ENCODE results near the gene REC8.

Gene REC8

DNA sequence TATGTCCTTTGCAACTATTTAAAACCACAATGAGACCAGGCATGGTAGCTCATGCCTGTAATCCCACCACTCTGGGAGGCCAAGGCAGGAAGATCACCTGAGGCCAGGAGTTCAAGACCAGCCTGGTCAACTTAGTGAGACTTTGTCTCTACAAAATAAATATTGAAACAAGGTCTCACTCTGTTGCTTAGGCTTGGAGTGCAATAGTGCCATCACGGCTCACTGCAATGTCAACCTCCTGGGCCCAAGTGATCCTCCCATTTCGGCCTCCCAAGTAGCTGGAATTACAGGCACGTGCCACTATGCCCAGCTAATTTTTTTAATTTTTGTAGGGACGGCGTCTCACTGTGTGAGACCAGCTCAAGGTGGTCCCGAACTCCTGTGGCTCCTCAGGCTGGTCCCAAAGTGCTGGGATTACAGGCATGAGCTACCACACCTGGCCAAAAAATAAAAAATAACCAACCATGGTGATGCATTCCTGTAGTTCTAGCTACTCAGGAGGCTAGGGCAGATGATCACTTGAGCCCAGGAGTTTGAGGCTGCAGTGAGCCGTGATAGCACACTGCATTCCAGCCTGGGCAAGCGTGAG, 42.4 kb upstream of the REC8 start:
- Histone ChIP-seq H3K4me3 (ENCODE audit: low read depth in 1 of 2, low read length in 2 of 2) (no peak overlapping the region), H3K4me2 (ENCODE audit: insufficient read depth, low read length) (no peak overlapping the region), H3K27me3 (ENCODE audit: insufficient read depth, low read length, poor library complexity) (no peaks in the 10 kb centered on the region), H3K36me3 (ENCODE audit: insufficient read depth, low read length) (no peaks in the 10 kb centered on the region), H3K9ac (ENCODE audit: low read depth, low read length) (no peak overlapping the region), H2AFZ (ENCODE audit: low read depth, low read length) (no peak overlapping the region), H3K79me2 (ENCODE audit: insufficient read depth, low read length) (no peaks in the 10 kb centered on the region), H3K4me1 (ENCODE audit: insufficient read depth, low read length) (no peaks in the 10 kb centered on the region), H3K27ac (ENCODE audit: low read length) (no peak overlapping the region), H3K9me3 (ENCODE audit: insufficient read depth, low read length, severe bottlenecking) (no peaks in the 10 kb centered on the region), H4K20me1 (ENCODE audit: insufficient read depth, low read length) (no peaks in the 10 kb centered on the region)
- no peak for DNase-seq
- ATAC-seq (ENCODE audit: insufficient read depth, low read depth), result no peak
- TF ChIP-seq EZH2 (IDR thresholded peaks at IDR 0.05; ENCODE audit: borderline replicate concordance, low read depth, low read length, severe bottlenecking), result no peak
- TF ChIP-seq, protein P1, sequence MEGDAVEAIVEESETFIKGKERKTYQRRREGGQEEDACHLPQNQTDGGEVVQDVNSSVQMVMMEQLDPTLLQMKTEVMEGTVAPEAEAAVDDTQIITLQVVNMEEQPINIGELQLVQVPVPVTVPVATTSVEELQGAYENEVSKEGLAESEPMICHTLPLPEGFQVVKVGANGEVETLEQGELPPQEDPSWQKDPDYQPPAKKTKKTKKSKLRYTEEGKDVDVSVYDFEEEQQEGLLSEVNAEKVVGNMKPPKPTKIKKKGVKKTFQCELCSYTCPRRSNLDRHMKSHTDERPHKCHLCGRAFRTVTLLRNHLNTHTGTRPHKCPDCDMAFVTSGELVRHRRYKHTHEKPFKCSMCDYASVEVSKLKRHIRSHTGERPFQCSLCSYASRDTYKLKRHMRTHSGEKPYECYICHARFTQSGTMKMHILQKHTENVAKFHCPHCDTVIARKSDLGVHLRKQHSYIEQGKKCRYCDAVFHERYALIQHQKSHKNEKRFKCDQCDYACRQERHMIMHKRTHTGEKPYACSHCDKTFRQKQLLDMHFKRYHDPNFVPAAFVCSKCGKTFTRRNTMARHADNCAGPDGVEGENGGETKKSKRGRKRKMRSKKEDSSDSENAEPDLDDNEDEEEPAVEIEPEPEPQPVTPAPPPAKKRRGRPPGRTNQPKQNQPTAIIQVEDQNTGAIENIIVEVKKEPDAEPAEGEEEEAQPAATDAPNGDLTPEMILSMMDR (IDR thresholded peaks at IDR 0.05; ENCODE audit: borderline replicate concordance, extremely low read depth, low read length, poor library complexity, severe bottlenecking), result no peak

DNA sequence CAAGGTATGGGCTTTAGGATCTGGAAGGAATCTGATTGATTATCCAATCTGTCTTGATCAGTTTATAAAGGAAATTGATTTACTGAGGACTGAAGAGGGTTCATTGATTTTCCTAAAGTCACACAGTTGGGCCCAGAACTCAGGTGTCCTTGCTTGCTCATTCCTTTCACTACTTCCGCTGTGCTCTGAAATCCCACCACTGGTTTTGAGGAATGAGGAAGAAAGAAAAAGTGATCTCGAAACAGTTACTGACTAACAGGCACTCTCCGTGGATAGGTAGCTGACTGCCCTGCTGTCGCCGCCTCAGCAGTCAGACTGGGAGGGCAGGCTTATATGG, 41.5 kb upstream of the REC8 start, which contains the start of gene FITM1:
FITM1 (plus strand) TSS at position 280 of the 337 bp plus-strand sequence. CDS start 905 bp downstream, outside the sequence.
- H3K27ac ChIP-seq (ENCODE audit: low read length), result no peak within 1 kb of the TSS
- no peak within 1 kb of the TSS for H3K4me3 ChIP-seq (ENCODE audit: low read depth in 1 of 2, low read length in 2 of 2)
- ATAC-seq (ENCODE audit: insufficient read depth, low read depth) (no peak), DNase-seq (no peak)
- H2AFZ ChIP-seq (ENCODE audit: low read depth, low read length), result no peak within 1 kb of the TSS
- no peaks in the 10 kb centered on the region for H3K9me3 ChIP-seq (ENCODE audit: insufficient read depth, low read length, severe bottlenecking)
- H3K9ac ChIP-seq (ENCODE audit: low read depth, low read length), result no peak within 1 kb of the TSS
- no peaks in the 10 kb centered on the region for H4K20me1 ChIP-seq (ENCODE audit: insufficient read depth, low read length)
- no peak within 1 kb of the TSS for H3K4me2 ChIP-seq (ENCODE audit: insufficient read depth, low read length)
- H3K27me3 ChIP-seq (ENCODE audit: insufficient read depth, low read length, poor library complexity), result no peaks in the 10 kb centered on the region
- no peaks in the 10 kb centered on the region for H3K36me3 ChIP-seq (ENCODE audit: insufficient read depth, low read length)
- H3K79me2 ChIP-seq (ENCODE audit: insufficient read depth, low read length), result no peaks in the 10 kb centered on the region
- TF ChIP-seq EZH2 (IDR thresholded peaks at IDR 0.05; ENCODE audit: borderline replicate concordance, low read depth, low read length, severe bottlenecking), result no peak
- TF ChIP-seq, protein P1 (IDR thresholded peaks at IDR 0.05; ENCODE audit: borderline replicate concordance, extremely low read depth, low read length, poor library complexity, severe bottlenecking), result no peak
- peaks cover 2% of the 10 kb centered on the region for H3K4me1 ChIP-seq (ENCODE audit: insufficient read depth, low read length)

DNA sequence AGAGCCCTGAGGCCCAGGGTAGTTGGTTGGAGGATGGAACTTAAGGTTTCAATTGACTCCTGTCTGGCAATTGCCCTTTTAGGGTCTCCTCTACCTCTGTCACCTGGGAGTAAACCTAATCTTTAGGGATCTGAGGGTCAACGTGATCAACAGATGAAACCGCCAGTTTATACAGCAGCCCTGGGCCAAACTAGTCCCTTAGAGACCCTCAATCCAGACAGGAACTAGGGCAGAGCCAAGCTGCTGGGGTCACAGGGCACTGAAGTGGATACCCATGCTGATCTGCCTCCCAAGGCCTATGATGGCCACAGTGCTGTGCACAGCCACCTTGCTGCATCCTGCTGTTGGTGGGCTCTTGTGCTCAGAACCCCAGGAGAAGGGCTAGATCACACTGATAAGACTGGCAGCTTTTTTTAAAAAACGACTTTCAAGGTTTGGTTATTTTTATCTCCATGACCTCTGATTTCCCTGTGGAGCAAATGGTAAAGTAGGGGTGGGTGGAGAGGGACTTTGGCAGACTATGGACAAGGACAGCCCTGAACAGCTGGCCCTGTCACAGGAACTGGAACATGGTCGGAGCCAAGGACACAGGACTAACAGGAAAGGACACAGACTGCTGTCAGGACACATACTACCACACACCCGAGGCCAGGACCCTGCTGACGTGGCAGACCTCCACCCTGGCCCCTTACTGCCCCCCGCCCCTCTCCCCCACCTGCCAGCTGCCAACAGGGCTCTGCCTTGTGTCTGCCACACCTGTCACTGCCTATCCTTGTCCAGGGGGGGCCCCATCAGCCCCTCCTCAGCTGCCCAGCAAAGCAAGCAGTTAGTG, 40.9 kb upstream of the REC8 start:
- H3K27me3 ChIP-seq (ENCODE audit: insufficient read depth, low read length, poor library complexity), result no peaks in the 10 kb centered on the region
- H3K79me2 ChIP-seq (ENCODE audit: insufficient read depth, low read length), result no peaks in the 10 kb centered on the region
- H3K9ac ChIP-seq (ENCODE audit: low read depth, low read length), result no peak overlapping the region
- DNase-seq (no peak), ATAC-seq (ENCODE audit: insufficient read depth, low read depth) (no peak)
- H3K36me3 ChIP-seq (ENCODE audit: insufficient read depth, low read length), result no peaks in the 10 kb centered on the region
- peaks cover 7% of the 10 kb centered on the region for H3K4me1 ChIP-seq (ENCODE audit: insufficient read depth, low read length)
- no peak overlapping the region for H3K4me2 ChIP-seq (ENCODE audit: insufficient read depth, low read length)
- H3K27ac ChIP-seq (ENCODE audit: low read length), result no peak overlapping the region
- no peak overlapping the region for H3K4me3 ChIP-seq (ENCODE audit: low read depth in 1 of 2, low read length in 2 of 2)
- H2AFZ ChIP-seq (ENCODE audit: low read depth, low read length), result no peak overlapping the region
- H3K9me3 ChIP-seq (ENCODE audit: insufficient read depth, low read length, severe bottlenecking), result no peaks in the 10 kb centered on the region
- no peaks in the 10 kb centered on the region for H4K20me1 ChIP-seq (ENCODE audit: insufficient read depth, low read length)
- no peak for TF ChIP-seq EZH2 (IDR thresholded peaks at IDR 0.05; ENCODE audit: borderline replicate concordance, low read depth, low read length, severe bottlenecking)
- TF ChIP-seq, protein P1 (IDR thresholded peaks at IDR 0.05; ENCODE audit: borderline replicate concordance, extremely low read depth, low read length, poor library complexity, severe bottlenecking), result no peak

Data from DND-41 (cell line).